ENCODE results near the gene CACNB1. TPM values are rescaled to one million over a fixed set of nuclear protein-coding genes. Genes with fewer than 3 reads are reported as not detected.

CACNB1 gene
- total RNA-seq: 3.3 and 9.8 TPM in 2 replicates

DNA sequence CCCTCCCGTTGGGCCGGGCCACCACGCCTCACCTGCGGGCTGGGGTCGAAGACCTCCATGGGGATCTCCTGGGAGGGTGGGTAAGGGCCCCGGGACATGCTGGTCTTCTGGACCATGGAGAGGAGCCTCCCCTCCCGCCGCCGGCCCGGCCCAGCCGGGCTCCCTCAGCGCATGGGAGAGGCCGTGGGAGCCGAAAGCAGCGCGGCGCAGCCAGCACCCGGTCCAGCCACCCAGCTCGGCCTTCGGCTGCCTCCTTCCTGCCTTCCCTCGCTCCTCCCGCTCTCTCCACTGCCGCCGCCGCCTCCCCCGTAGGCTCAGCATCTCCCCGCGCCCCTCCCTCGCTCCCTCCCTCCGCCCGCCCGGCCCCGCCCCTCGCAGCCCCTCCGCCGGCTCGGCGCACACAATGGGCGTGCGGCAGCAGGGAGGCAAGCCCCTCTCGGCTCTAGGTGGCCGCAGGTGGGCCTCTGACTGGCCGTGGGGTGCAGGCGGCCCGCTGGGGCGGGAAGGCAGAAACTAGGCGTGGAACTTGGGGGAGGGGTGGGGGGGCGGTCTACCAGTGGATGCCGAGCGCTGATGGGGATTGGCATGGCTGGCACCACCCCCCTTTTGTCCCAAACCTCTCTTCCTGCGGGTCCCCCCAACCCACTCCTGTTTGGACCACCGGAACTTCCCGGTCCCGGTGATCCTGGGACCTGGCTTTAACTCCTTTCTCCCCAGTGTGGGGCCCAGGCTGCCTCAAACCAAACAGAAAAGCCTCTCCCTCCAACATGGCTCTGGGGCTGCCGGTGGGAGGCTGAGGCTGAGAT, at the start of gene CACNB1:
Gene CACNB1 (minus strand): TSS at position 290 of the 806 bp plus-strand sequence. CDS start 174 bp downstream, at position 116.

DNA sequence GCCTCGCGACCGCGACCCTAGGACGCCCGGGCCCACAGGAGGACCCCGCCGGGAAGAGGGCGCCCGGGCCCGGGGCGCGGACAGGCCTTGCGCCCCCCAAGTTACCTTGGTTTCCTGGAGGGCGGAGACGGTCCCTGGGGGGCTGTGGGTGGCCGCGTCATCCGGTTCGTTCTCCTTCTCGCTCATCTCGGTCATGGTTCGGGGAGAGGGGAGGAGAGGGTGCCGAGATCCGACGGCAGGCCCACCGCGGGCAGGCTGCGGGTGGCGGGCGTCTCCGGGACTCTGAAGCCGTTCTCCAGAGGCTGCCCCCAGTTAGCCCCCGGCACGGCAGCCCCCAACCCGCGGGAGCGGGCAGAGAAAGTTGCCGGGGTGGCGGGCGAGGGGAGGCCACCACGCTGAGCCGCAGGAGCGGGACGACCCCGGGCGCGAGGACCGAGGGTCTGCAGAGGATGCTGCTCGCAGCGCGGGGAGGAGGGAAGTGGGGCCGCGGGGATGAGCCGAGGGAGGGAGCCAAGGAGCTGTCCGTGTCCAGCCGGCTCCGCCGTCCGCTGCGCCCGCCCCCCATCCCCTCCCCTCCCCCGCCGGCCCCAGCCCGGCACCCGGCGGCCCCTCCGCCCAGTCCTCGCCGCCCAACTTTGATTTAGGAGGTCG, 28.0 kb upstream of the CACNB1 start, which contains the start of gene STAC2:
Gene STAC2 (minus strand): TSS at position 638 of the 651 bp plus-strand sequence. CDS start 443 bp downstream, at position 195.

DNA sequence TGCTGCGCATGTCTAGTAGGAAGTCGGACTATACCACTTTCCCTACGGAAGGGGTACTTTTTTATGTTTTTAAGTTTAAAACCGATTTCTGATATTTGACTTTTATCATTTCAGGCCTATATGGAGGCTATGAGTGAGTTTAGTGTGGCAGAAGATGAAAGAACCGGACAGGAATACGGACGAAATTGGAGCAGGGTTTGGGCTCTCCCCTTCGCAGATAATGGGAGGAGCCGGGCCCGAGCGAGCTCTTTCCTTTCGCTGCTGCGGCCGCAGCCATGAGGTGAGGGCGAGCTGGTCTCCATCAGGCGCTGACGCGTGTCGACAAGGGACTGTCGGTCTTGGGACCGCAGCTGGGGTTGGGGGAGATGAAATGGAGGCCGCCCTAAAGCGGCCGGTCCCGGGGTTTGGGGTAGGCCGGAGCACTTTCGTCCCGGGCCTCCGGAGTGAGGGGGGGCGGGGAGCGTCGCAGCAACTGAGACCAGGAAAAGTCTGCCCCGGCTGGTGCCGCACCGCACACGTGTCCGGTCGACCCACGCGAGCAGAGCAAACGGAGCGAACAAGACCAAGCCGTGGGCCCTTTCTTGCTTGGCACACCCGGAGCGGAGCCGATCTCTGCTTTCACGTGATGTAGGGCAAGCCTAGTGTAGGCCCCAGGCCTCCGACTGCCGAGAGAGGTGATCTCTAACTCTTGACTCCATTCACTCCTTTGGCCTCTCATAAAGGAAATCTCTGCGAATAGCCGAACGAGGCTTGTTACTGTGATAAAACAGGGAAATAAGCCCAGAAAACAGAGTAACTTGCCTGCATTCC, 2.8 kb upstream of the CACNB1 start, which contains the start of gene RPL19:
Gene RPL19 (plus strand): TSS at position 214 of the 810 bp plus-strand sequence. CDS start 62 bp downstream, at position 276.

DNA sequence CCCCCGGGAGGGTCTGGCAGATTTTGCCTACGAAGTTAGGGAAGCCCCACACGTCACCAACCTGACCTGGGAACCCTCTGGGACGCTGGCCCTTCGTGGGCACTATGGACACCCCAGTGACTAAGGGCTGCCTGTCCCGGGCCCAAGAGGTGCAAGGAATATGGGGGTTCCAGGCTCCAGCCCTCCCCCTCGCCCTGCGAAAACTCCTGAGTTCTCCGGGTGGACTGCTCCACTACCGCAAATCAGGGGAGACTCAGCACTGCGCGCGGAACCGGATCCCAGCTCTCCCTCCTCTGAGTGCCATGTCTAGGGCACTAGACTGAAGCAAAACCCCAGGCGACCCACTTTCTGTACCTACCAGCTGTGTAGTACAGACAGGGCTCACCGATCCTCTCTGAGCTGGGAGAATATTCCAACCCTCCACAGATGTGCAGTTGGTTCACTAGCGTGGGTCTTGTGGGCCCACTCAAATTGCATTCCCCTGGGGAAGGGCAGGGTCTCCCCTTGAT, 31.6 kb downstream of the CACNB1 start, which contains the start of gene ARL5C:
Gene ARL5C (minus strand): TSS at position 321 of the 509 bp plus-strand sequence. CDS start 401 bp downstream, outside the sequence.

DNA sequence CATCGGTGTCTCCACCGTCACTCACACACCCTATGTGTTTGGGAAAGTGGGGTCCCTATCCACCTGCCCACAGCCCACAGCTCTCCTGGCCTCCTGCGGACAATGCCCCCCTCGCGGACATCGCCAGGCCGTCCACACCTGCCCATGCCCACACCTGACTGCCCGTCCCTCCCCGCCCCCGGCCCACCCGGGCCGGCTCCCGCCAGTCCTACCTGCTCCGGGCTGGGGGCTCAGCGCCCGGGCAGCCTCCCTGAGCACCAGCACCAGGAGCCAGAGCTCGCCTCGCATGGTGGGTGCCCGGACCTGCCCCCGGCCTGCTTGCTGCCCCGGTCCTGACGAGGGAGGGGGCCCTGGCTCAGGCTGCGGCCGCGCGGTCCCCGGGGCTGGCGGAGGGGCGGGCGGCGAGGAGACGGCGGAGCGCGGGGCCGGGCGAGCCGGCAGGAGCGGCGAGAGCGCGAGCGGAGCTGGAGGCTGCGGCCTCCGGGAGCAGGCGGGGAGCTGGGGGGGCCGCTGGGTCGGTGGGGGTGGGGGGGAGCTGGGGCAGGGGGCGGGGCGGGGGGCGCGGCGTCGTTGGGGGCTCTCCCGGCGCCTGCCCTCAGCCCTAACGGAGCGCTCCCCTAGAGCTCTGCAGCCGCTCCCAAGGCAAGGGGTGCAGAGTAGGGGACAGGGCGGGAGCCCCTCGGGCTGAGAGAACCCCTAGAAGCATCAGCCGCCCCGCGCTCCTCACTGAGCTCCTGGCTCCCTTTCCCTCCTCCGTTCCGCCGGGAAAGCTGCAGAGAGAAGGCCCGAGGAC, 46.1 kb downstream of the CACNB1 start, which contains the start of gene PLXDC1:
Gene PLXDC1 (minus strand): TSS at position 488 of the 793 bp plus-strand sequence. CDS start 200 bp downstream, at position 288.

Other genes starting within 250 kb of the CACNB1 start
- gene FBXO47, start 230.3 kb downstream of the CACNB1 start, total RNA-seq: not detected in 2 replicates
- gene PLXDC1, start 46.0 kb downstream of the CACNB1 start, total RNA-seq: 8.8 and 15.4 TPM in 2 replicates
- not detected in 2 replicates for gene ARL5C, start 31.5 kb downstream of the CACNB1 start, total RNA-seq
- 2,119 and 2,384 TPM in 2 replicates for gene RPL19, start 2.6 kb upstream of the CACNB1 start, total RNA-seq
- gene STAC2, start 28.3 kb upstream of the CACNB1 start, total RNA-seq: 0.19 and 0.24 TPM in 2 replicates
- gene FBXL20, start 204.0 kb upstream of the CACNB1 start, total RNA-seq: 11.5 and 13.3 TPM in 2 replicates

Measured in cardiac ventricle fibroblast (primary cell).